Gastroesophageal sphincter (tissue), 3 donors: ENCODE data around the gene SEC61A2.

Source experiments
- EP300 ChIP-seq: sonication (generic); formaldehyde crosslinking; IDR thresholded peaks from one replicate; pipeline ENCODE4 v1.6.1; 2017; ENCODE audit warnings: antibody characterized with exemption, mild to moderate bottlenecking
- POLR2A ChIP-seq, 2 donors: fragments of 450-650 bp; IDR thresholded peaks; one replicate each; pipeline ENCODE4 v1.6.1; 2017; ENCODE audit warnings: antibody characterized with exemption in 2 of 2, mild to moderate bottlenecking in 2 of 2, moderate library complexity in 1 of 2
- POLR2AphosphoS5 ChIP-seq: sonication (generic); formaldehyde crosslinking; IDR thresholded peaks from one replicate; pipeline ENCODE4 v1.6.1; 2017; ENCODE audit warnings: antibody characterized with exemption
- TF ChIP-seq, protein P1 (sequence below), 4 experiments: fragments of 200-600 bp in 2 of 4; fragments of 450-650 bp in 2 of 4; sonication (generic) in 1 of 4; IDR thresholded peaks; one replicate each; pipeline ENCODE4 v1.5.1; 2017 to 2019; ENCODE audit warnings: antibody characterized with exemption in 4 of 4, mild to moderate bottlenecking in 2 of 4, moderate library complexity in 2 of 4

DNA sequence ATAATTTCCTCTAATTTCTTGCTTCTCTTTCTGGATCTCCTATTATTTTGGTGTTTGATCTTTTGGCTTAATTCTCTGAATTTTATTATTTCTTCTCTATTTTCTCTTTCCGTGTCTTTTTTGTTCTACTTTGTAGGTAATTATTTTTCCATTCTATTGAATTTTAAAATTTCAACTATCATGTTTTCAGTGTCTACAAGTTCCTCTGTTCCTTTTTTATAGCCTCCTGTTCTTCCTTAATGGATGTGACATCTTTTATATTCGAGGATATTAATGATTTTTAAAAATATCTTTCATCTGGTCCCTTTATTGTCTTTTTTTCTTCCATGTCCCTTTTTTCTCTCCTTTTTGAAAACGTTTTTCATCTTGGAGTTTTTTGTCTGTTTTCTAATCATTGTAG is 77.6 kb downstream of the SEC61A2 start:
- TF ChIP-seq POLR2AphosphoS5 = no peak
- no peak for TF ChIP-seq POLR2A (IDR thresholded peaks at IDR 0.05)
- TF ChIP-seq, protein P1, sequence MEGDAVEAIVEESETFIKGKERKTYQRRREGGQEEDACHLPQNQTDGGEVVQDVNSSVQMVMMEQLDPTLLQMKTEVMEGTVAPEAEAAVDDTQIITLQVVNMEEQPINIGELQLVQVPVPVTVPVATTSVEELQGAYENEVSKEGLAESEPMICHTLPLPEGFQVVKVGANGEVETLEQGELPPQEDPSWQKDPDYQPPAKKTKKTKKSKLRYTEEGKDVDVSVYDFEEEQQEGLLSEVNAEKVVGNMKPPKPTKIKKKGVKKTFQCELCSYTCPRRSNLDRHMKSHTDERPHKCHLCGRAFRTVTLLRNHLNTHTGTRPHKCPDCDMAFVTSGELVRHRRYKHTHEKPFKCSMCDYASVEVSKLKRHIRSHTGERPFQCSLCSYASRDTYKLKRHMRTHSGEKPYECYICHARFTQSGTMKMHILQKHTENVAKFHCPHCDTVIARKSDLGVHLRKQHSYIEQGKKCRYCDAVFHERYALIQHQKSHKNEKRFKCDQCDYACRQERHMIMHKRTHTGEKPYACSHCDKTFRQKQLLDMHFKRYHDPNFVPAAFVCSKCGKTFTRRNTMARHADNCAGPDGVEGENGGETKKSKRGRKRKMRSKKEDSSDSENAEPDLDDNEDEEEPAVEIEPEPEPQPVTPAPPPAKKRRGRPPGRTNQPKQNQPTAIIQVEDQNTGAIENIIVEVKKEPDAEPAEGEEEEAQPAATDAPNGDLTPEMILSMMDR (IDR thresholded peaks at IDR 0.05) = no peak
- no peak for TF ChIP-seq EP300
